ENCODE measurements around the gene PDK2. TPM values are rescaled to one million over a fixed set of nuclear protein-coding genes. Genes with fewer than 3 reads are reported as not detected.

The PDK2 gene
- polyA plus RNA-seq, 1 experiment = 155 TPM

DNA sequence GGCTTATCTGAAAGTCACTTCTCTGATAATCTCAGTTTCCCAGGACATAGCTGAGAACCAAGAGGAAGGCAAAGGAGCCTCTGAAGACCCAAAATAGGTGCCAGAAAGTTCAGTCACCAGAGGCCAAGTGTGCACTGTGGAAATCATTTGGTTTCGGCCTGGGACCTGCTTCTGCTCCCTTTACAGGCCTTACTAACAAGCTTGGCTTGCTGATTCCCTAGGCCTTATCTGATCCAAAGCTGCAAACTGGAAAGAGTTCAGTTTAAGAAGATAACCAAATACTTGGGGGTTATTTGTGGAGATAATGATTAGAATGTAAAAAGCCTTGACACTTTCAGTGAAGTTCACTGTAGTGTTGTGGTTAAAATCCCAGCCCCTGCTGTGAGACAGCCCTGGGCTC is 22.2 kb upstream of the PDK2 start:
- Histone ChIP-seq H3K4me3 (ENCODE audit: low read depth, low read length) (no peak overlapping the region), H3K27me3 (ENCODE audit: control insufficient read depth, insufficient read depth, low read length) (no peaks in the 10 kb centered on the region), H3K36me3 (ENCODE audit: control insufficient read depth, insufficient read depth, low read length) (peaks cover 64% of the 10 kb centered on the region)
- DNase-seq (ENCODE audit: low read depth) = no peak
- CTCF ChIA-PET = interaction anchor here (0.6 to 5.0 kb wide), 4 partner anchors 14 to 951 kb away, joined by 3 to 35 read pairs (median 6); no protein-coding TSS in a partner anchor
- POLR2A ChIA-PET = no interaction called here
- TF ChIP-seq, protein P1, sequence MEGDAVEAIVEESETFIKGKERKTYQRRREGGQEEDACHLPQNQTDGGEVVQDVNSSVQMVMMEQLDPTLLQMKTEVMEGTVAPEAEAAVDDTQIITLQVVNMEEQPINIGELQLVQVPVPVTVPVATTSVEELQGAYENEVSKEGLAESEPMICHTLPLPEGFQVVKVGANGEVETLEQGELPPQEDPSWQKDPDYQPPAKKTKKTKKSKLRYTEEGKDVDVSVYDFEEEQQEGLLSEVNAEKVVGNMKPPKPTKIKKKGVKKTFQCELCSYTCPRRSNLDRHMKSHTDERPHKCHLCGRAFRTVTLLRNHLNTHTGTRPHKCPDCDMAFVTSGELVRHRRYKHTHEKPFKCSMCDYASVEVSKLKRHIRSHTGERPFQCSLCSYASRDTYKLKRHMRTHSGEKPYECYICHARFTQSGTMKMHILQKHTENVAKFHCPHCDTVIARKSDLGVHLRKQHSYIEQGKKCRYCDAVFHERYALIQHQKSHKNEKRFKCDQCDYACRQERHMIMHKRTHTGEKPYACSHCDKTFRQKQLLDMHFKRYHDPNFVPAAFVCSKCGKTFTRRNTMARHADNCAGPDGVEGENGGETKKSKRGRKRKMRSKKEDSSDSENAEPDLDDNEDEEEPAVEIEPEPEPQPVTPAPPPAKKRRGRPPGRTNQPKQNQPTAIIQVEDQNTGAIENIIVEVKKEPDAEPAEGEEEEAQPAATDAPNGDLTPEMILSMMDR (IDR thresholded peaks at IDR 0.05; ENCODE audit: insufficient read depth, low read depth, low read length) = no peak

DNA sequence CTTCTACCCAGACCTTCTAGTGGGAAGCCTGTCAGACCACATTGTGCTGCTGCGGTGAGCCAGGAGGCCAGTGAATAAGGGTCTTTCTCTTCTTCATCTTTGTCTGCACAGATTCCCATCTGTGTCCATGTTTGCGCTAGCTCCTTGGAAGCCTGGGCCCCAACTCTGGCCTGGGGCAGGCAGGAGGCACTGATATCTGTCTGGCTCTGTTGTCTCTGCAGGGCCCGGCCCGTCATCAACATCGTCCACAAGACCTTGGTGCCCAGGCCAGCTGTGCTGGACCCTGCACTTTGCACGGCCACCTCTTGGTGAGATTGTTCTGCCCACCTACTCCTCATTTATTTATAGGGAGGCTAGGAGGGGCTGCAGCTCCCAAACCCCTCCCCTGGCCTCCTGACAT is 20.9 kb upstream of the PDK2 start:
- CTCF ChIA-PET = interaction anchor here (1.0 to 5.0 kb wide), 3 partner anchors 13 to 47 kb away, joined by 3 to 35 read pairs (median 9); no protein-coding TSS in a partner anchor

DNA sequence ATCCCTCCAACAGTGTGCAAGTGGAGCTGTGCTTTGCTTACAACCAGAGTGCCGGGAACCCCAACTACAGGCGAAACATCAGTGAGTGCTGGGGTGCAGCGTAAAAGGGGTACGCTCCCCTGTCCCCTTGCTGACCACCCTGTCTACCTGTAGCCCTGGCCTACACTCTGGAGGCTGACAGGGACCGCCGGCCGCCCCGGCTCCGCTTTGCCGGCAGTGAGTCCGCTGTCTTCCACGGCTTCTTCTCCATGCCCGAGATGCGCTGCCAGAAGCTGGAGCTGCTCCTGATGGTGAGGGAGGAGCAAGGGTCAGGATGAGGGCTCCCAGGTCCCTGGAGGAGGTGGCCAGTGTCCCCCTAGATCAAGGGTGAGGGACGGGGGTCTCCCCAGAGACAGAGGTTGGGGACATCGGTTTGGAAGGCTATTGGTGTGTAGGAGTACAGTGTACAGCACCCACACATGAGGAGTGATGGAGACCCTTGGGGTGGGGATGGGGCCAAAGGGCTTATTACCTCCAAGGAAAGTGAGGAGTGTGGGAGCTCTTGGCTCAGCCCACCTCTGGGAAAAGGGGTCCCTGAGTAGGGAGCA is 19.6 kb upstream of the PDK2 start:
- Histone ChIP-seq H3K36me3 (ENCODE audit: control insufficient read depth, insufficient read depth, low read length) (peaks cover 75% of the 10 kb centered on the region), H3K4me3 (ENCODE audit: low read depth, low read length) (no peak overlapping the region), H3K27me3 (ENCODE audit: control insufficient read depth, insufficient read depth, low read length) (no peaks in the 10 kb centered on the region)
- POLR2A ChIA-PET = no interaction called here
- CTCF ChIA-PET = interaction anchor here (0.9 to 5.0 kb wide), 4 partner anchors 11 to 36 kb away, joined by 3 to 35 read pairs (median 5); no protein-coding TSS in a partner anchor
- TF ChIP-seq, protein P1 (IDR thresholded peaks at IDR 0.05; ENCODE audit: insufficient read depth, low read depth, low read length) = no peak
- DNase-seq (ENCODE audit: low read depth) = no peak

More for the DNA sequence above, 20.9 kb upstream of the PDK2 start:
- Histone ChIP-seq H3K4me3 (ENCODE audit: low read depth, low read length) (no peak overlapping the region), H3K27me3 (ENCODE audit: control insufficient read depth, insufficient read depth, low read length) (no peaks in the 10 kb centered on the region), H3K36me3 (ENCODE audit: control insufficient read depth, insufficient read depth, low read length) (peaks cover 69% of the 10 kb centered on the region)
- TF ChIP-seq, protein P1 (IDR thresholded peaks at IDR 0.05; ENCODE audit: insufficient read depth, low read depth, low read length) = no peak
- POLR2A ChIA-PET = no interaction called here
- no peak for DNase-seq (ENCODE audit: low read depth)

DNA sequence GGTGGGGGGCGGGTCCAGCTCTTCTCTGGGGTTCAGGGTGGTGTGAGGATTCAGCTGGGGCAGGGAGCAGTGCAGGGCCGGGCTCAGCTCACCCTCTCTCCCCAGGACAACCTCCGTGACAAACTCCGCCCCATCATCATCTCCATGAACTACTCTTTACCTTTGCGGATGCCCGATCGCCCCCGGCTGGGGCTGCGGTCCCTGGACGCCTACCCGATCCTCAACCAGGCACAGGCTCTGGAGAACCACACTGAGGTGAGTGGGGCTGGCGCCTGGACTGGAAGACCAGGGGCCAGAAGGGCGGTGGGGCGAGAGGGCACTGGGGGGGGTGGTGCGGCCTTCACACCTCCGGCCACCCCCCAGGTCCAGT is 18.9 kb upstream of the PDK2 start:
- TF ChIP-seq, protein P1 (IDR thresholded peaks at IDR 0.05; ENCODE audit: insufficient read depth, low read depth, low read length) = no peak
- ChIA-PET CTCF (interaction anchor here (1.2 to 5.0 kb wide), 3 partner anchors 11 to 36 kb away, joined by 3 to 35 read pairs (median 7); no protein-coding TSS in a partner anchor), POLR2A (no interaction called here)
- Histone ChIP-seq H3K36me3 (ENCODE audit: control insufficient read depth, insufficient read depth, low read length) (peaks cover 76% of the 10 kb centered on the region), H3K4me3 (ENCODE audit: low read depth, low read length) (no peak overlapping the region), H3K27me3 (ENCODE audit: control insufficient read depth, insufficient read depth, low read length) (no peaks in the 10 kb centered on the region)
- no peak for DNase-seq (ENCODE audit: low read depth)

DNA sequence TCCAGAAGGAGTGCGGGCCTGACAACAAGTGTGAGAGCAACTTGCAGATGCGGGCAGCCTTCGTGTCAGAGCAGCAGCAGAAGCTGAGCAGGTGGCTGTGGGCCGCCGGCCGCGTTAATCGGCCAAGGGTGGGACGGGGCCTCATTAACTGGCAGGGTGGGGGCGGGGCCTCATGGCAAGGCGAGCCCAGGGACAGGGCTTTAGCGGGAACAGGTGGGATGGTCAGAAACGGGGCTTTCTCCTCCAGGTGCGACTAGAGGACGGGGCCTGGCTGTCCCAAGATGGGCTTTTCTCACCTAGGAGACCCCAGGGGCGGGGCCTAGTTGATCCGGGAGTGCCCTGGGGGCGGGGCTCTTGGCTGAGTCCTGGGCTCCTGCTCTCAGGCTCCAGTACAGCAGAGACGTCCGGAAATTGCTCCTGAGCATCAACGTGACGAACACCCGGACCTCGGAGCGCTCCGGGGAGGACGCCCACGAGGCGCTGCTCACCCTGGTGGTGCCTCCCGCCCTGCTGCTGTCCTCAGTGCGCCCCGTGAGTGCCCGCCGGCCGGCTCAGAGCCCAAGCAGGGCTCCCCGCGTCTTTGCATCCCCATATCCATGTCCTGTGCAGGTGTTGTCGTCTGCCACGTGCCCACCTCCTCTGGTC is 18.4 kb upstream of the PDK2 start:
- POLR2A ChIA-PET = no interaction called here
- H3K4me3 ChIP-seq (ENCODE audit: low read depth, low read length) = no peak overlapping the region
- CTCF ChIA-PET = interaction anchor here (1.2 to 5.0 kb wide), 5 partner anchors 11 to 48 kb away, joined by 3 to 35 read pairs (median 7); no protein-coding TSS in a partner anchor
- TF ChIP-seq, protein P1 (IDR thresholded peaks at IDR 0.05; ENCODE audit: insufficient read depth, low read depth, low read length) = no peak
- no peak for DNase-seq (ENCODE audit: low read depth)
- H3K27me3 ChIP-seq (ENCODE audit: control insufficient read depth, insufficient read depth, low read length) = no peaks in the 10 kb centered on the region
- peaks cover 75% of the 10 kb centered on the region for H3K36me3 ChIP-seq (ENCODE audit: control insufficient read depth, insufficient read depth, low read length)
